NCI-H226 (cell line): ENCODE measurements around the gene MAN1C1.
"Not testable (repeated sequence)": the region's sequence is repeated elsewhere in the genome, so short reads cannot be mapped to it uniquely, and the experiment has no call there.

Experiments used
- DNase-seq: peaks from one replicate; pipeline ENCODE4 v3.0.0-alpha.2; 2015

Gene MAN1C1

GRCh38 chr1:25658791-25659431 is 42.3 kb downstream of the MAN1C1 start:
- DNase-seq, result no peak

- no peak for DNase-seq
Measured at GRCh38 chr1:25661043-25661815, 44.6 kb downstream of the MAN1C1 start.

- no peak for DNase-seq
Measured at GRCh38 chr1:25662061-25662460, 45.5 kb downstream of the MAN1C1 start.

GRCh38 chr1:25662959-25663358 is 46.4 kb downstream of the MAN1C1 start:
- DNase-seq, result not testable (repeated sequence)

GRCh38 chr1:25664357-25665199 is 48.0 kb downstream of the MAN1C1 start:
- DNase-seq, result no peak

GRCh38 chr1:25666460-25666859 is 49.9 kb downstream of the MAN1C1 start:
- DNase-seq, result no peak

GRCh38 chr1:25668931-25669573 is 52.5 kb downstream of the MAN1C1 start:
- no peak for DNase-seq

- DNase-seq, result no peak
Measured at GRCh38 chr1:25669781-25670567, 53.4 kb downstream of the MAN1C1 start.

- no peak for DNase-seq
Measured at GRCh38 chr1:25671929-25672328, 55.3 kb downstream of the MAN1C1 start.

- no peak for DNase-seq
Measured at GRCh38 chr1:25672763-25673409, 56.3 kb downstream of the MAN1C1 start.

GRCh38 chr1:25673456-25673855 is 56.9 kb downstream of the MAN1C1 start:
- DNase-seq, result no peak

- DNase-seq, result no peak
Measured at GRCh38 chr1:25673962-25674806, 57.6 kb downstream of the MAN1C1 start.

GRCh38 chr1:25674807-25675084 is 58.2 kb downstream of the MAN1C1 start:
- DNase-seq, result no peak

- DNase-seq, result no peak
Measured at GRCh38 chr1:25675729-25676476, 59.3 kb downstream of the MAN1C1 start.

GRCh38 chr1:25676488-25676887 is 59.9 kb downstream of the MAN1C1 start:
- no peak for DNase-seq

- no peak for DNase-seq
Measured at GRCh38 chr1:25677193-25677773, 60.7 kb downstream of the MAN1C1 start.

- no peak for DNase-seq
Measured at GRCh38 chr1:25679171-25679570, 62.6 kb downstream of the MAN1C1 start.

- DNase-seq, result no peak
Measured at GRCh38 chr1:25680701-25681100, 64.1 kb downstream of the MAN1C1 start.

GRCh38 chr1:25682059-25682601 is 65.5 kb downstream of the MAN1C1 start:
- no peak for DNase-seq

- DNase-seq, result no peak
Measured at GRCh38 chr1:25683177-25683576, 66.6 kb downstream of the MAN1C1 start.
